Stimulated activated naive CD8-positive, alpha-beta T cell treated with anti-CD3 and anti-CD28 coated beads, Interleukin-15, amount 100 ng/mL, for 72 hours (primary cell): ENCODE results near the gene SCGB1D2.
"Not testable (repeated sequence)": the region's sequence is repeated elsewhere in the genome, so short reads cannot be mapped to it uniquely, and the experiment has no call there.

Experiments used
- ATAC-seq: fragments of 150-1000 bp; cut with Tn5 transposase; 2 replicates; pipeline ENCODE4 v1.10.0; 2021; ENCODE audit warnings: mild to moderate bottlenecking, moderate library complexity
- DNase-seq, 2 donors: peaks; one replicate each; pipeline ENCODE4 v3.0.0; 2021 to 2022
- H3K27ac Mint-ChIP-seq, 2 donors: one replicate each; pipeline ENCODE4 v1.8.0; 2022; ENCODE audit warnings: mild to moderate bottlenecking in 2 of 2, mixed read lengths in 2 of 2, moderate library complexity in 2 of 2
- H3K27me3 Mint-ChIP-seq: one replicate; pipeline ENCODE4 v1.8.0; 2022; ENCODE audit warnings: mixed read lengths
- H3K4me1 Mint-ChIP-seq: one replicate; pipeline ENCODE4 v1.8.0; 2022; ENCODE audit warnings: mild to moderate bottlenecking, mixed read lengths
- H3K4me3 Mint-ChIP-seq, 2 donors: one replicate each; pipeline ENCODE4 v1.8.0; 2022; ENCODE audit warnings: mild to moderate bottlenecking in 2 of 2, mixed read lengths in 2 of 2, moderate library complexity in 1 of 2
- H3K9me3 Mint-ChIP-seq, 2 donors: one replicate each; pipeline ENCODE4 v1.8.0; 2022; ENCODE audit warnings: mixed read lengths in 2 of 2

SCGB1D2 gene, protein sequence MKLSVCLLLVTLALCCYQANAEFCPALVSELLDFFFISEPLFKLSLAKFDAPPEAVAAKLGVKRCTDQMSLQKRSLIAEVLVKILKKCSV

GRCh38 chr11:62242021-62242420, at the start of gene SCGB1D2:
Gene SCGB1D2, plus strand, starts transcription at chr11:62242239. Its CDS starts 69 bp downstream, at chr11:62242308.
- DNase-seq (no peak), ATAC-seq (no peak)
- H3K27ac Mint-ChIP-seq: no peak within 1 kb of the TSS
- H3K4me1 Mint-ChIP-seq: no peaks in the 10 kb centered on the region
- H3K9me3 Mint-ChIP-seq: no peaks in the 10 kb centered on the region
- peaks cover 49% of the 10 kb centered on the region for H3K27me3 Mint-ChIP-seq
- H3K4me3 Mint-ChIP-seq: no peak within 1 kb of the TSS

- H3K27me3 Mint-ChIP-seq: peaks cover 78% of the 10 kb centered on the region
- ATAC-seq (no peak), DNase-seq (no peak)
- H3K9me3 Mint-ChIP-seq: no peaks in the 10 kb centered on the region
- H3K4me1 Mint-ChIP-seq: no peaks in the 10 kb centered on the region
- H3K4me3 Mint-ChIP-seq: no peak overlapping the region
- H3K27ac Mint-ChIP-seq: no peak overlapping the region
Measured at GRCh38 chr11:62193952-62194351, 48.1 kb upstream of the SCGB1D2 start.

- not testable (repeated sequence) for H3K4me1 Mint-ChIP-seq, H3K9me3 Mint-ChIP-seq, H3K27ac Mint-ChIP-seq, H3K4me3 Mint-ChIP-seq, DNase-seq, ATAC-seq
- H3K27me3 Mint-ChIP-seq: peaks cover 77% of the 10 kb centered on the region
Measured at GRCh38 chr11:62195010-62195409, 47.0 kb upstream of the SCGB1D2 start.

DNA sequence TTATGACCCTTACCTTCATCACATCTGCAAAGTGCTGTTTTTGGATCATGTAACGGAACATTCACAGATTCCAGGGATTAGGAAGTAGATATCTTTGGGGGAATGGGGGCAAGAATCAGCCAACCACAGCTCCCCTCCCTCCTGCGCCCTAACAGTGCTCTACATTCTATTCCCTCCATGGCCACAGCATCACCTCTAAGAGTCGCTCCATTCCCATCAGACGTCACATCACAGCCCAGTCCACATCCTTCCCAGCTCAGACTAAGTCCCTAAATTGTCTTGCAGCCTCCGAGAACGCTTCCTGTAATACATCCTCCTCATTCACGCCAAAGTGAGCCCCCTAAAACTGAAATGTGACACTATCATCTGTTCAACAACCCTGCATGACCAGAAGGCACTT, 46.1 kb upstream of the SCGB1D2 start:
- no peak for ATAC-seq
- H3K27ac Mint-ChIP-seq: peak overlapping the region in 1 of 2 donors; percentile 4
- H3K27me3 Mint-ChIP-seq: peaks cover 78% of the 10 kb centered on the region

DNA sequence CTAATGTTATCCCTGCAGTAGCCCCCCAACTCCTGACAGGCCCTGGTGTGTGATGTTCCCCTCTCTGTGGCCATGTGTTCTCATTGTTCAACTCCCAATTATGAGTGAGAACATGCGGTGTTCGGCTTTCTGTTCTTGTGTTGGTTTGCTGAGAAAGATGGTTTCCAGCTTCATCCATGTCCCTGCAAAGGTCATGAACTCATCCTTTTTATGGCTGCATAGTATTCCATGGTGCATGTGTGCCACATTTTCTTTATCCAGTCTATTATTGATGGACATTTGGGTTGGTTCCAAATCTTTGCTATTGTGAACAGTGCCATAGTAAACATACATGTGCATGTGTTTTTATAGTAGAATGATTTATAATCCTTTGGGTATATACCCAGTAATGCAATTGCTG, 44.6 kb upstream of the SCGB1D2 start:
- ATAC-seq: not testable (repeated sequence)

More for the DNA sequence above, 46.1 kb upstream of the SCGB1D2 start:
- H3K9me3 Mint-ChIP-seq: no peaks in the 10 kb centered on the region
- H3K4me1 Mint-ChIP-seq: no peaks in the 10 kb centered on the region
- no peak for DNase-seq
- no peak overlapping the region for H3K4me3 Mint-ChIP-seq

DNA sequence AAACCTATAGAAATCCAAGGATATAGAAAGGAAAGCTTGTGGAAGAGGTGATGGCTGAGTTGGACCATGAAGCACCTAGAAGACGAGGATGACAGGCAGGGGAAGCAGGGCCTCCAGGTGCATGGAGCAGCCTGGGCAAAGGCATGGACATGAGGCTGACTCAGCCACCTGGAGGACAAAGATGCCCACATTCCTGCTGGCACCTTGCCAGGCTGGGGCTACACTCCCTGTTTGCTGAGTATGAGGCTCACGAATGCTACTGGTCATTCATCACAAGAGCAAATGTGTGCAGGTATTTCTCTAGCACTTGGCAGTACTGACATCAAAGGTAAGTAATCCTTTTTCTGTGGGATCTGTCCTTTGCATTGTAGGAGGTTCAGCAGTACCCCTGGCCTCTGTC, 40.7 kb upstream of the SCGB1D2 start:
- no peak for ATAC-seq
- Mint-ChIP-seq H3K4me3 (no peak overlapping the region), H3K27me3 (peaks cover 54% of the 10 kb centered on the region)

More for the DNA sequence above, 44.6 kb upstream of the SCGB1D2 start:
- H3K27ac Mint-ChIP-seq, H3K9me3 Mint-ChIP-seq, H3K4me1 Mint-ChIP-seq, H3K4me3 Mint-ChIP-seq, DNase-seq: not testable (repeated sequence)
- H3K27me3 Mint-ChIP-seq: peaks cover 80% of the 10 kb centered on the region

DNA sequence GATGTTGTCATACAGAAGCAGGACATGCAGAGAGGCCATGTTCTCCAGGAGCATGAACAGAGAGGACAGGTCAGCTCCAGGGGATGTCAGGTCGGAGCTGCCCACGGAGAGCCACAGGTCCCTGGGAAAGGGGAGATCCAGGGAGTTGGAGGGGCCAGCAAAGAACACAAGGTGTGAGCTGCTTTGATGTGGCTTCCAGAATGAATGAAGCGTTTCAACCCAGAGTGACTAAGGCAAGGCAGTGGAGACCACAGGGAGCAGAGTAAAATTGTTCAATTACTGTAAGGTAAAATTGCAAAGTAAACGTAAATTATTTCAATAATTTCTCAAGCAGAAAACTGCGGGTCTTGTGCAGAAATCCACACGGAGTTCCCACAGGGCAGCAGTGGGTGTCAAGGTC, 39.1 kb upstream of the SCGB1D2 start:
- DNase-seq: no peak
- Mint-ChIP-seq H3K4me3 (no peak overlapping the region), H3K27ac (no peak overlapping the region), H3K27me3 (peaks cover 49% of the 10 kb centered on the region), H3K4me1 (peaks cover 5% of the 10 kb centered on the region), H3K9me3 (no peaks in the 10 kb centered on the region)
- no peak for ATAC-seq

More for the DNA sequence above, 40.7 kb upstream of the SCGB1D2 start:
- Mint-ChIP-seq H3K9me3 (no peaks in the 10 kb centered on the region), H3K27ac (peak overlapping the region in 1 of 2 donors; percentile 4), H3K4me1 (peaks cover 5% of the 10 kb centered on the region)
- DNase-seq: no peak

DNA sequence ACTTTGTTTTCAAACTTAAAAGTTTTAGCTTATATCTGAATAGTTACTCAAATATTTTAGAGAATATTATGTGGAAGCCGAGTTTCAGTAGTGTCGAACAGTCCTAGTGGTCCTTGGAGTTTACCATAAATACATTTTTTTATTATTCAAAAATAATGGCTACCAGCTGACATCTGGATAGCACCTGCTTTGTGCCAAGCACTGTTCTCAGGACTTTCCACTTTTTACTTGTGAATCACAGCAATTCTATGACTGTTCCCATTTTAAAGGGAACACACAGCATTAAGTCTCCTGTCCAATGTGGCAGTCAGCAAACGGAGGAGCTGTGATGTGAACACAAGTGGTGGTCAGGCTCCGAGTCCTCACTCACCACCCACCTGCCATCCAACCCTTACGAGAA, 37.6 kb upstream of the SCGB1D2 start:
- H3K27ac Mint-ChIP-seq: no peak overlapping the region
- DNase-seq: no peak
- peaks cover 5% of the 10 kb centered on the region for H3K4me1 Mint-ChIP-seq
- H3K27me3 Mint-ChIP-seq: peaks cover 35% of the 10 kb centered on the region
- H3K4me3 Mint-ChIP-seq: no peak overlapping the region
- no peaks in the 10 kb centered on the region for H3K9me3 Mint-ChIP-seq
- no peak for ATAC-seq

DNA sequence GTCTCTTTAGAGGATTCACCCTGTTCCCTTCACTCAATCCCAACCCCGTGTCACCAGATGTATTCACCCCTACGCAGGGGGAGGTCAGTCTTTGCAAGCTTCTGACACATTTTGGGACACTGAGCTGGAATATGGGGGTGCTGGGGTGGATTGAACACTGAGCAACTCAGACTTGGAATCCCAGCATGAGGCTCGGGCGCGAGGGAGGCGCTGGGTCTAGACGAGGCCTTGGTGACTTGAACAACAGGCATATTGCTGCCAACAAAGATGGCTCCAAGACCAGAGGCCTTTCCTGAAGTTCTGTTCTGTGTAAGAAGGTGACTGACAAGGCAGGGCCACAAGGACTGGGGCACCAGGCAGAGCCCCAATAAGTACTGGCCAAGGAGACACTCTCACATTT, 36.6 kb upstream of the SCGB1D2 start:
- no peak overlapping the region for H3K4me3 Mint-ChIP-seq
- DNase-seq (no peak), ATAC-seq (no peak)
- H3K4me1 Mint-ChIP-seq: peaks cover 5% of the 10 kb centered on the region
- H3K9me3 Mint-ChIP-seq: no peaks in the 10 kb centered on the region
- peaks cover 25% of the 10 kb centered on the region for H3K27me3 Mint-ChIP-seq
- no peak overlapping the region for H3K27ac Mint-ChIP-seq

GRCh38 chr11:62206276-62207066, 35.6 kb upstream of the SCGB1D2 start:
- H3K9me3 Mint-ChIP-seq, ATAC-seq, H3K4me3 Mint-ChIP-seq, H3K4me1 Mint-ChIP-seq, DNase-seq: not testable (repeated sequence)
- H3K27ac Mint-ChIP-seq: peak overlapping the region in 1 of 2 donors; percentile 53
- H3K27me3 Mint-ChIP-seq: peaks cover 15% of the 10 kb centered on the region

DNA sequence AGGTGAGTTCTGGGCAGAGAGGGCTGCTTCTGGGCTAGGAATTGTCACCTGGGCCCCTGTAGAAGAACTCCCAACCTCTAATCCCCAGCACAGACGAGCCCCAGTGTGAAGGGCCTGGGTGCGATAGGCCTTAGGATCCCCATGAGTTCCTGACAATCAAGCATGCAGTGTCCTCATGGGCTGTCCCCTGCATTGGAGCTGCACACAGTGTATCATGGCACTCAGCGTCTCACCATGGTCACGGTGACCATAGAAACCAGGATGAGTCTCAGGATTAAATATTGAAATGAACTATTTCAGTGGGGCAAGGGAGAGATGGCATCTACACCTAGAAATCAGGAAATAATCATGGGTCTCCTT, 33.3 kb upstream of the SCGB1D2 start:
- Mint-ChIP-seq H3K27ac (no peak overlapping the region), H3K4me3 (no peak overlapping the region), H3K9me3 (no peaks in the 10 kb centered on the region), H3K27me3 (peaks cover 8% of the 10 kb centered on the region), H3K4me1 (no peaks in the 10 kb centered on the region)
- DNase-seq: no peak
- ATAC-seq: no peak

GRCh38 chr11:62217191-62217748, 24.8 kb upstream of the SCGB1D2 start:
- Mint-ChIP-seq H3K27me3 (peaks cover 28% of the 10 kb centered on the region), H3K4me1 (no peaks in the 10 kb centered on the region)

GRCh38 chr11:62221498-62221897, 20.5 kb upstream of the SCGB1D2 start:
- no peak for DNase-seq
- no peak for ATAC-seq
- no peaks in the 10 kb centered on the region for H3K4me1 Mint-ChIP-seq
- no peak overlapping the region for H3K4me3 Mint-ChIP-seq
- peaks cover 39 to 46% of the 10 kb centered on the region in 2 donors for H3K9me3 Mint-ChIP-seq
- H3K27ac Mint-ChIP-seq: no peak overlapping the region
- H3K27me3 Mint-ChIP-seq: peaks cover 28% of the 10 kb centered on the region

More at GRCh38 chr11:62217191-62217748, 24.8 kb upstream of the SCGB1D2 start:
- no peak overlapping the region for H3K27ac Mint-ChIP-seq
- H3K9me3 Mint-ChIP-seq: peaks cover 13 to 17% of the 10 kb centered on the region in 2 donors
- H3K4me3 Mint-ChIP-seq: no peak overlapping the region
- no peak for ATAC-seq
- DNase-seq: no peak

DNA sequence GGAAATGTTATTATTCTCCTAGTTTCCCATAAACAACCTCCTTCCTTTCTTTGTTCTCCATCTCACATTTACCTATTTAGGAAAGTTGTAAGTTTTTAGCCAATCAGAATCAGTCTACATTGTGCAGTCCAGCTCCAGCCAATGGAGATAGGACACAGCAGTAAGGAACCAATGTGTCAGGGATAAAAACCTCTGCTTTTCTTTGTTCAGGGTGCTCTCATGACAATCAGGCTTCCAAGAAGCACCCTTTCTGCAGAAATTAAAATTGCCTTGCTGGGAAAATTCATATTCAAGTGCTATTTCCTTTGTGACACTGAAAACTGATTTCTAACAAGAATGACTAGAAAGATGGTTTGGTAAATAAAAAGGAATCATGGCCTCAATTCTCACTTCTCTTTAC, 18.9 kb upstream of the SCGB1D2 start:
- Mint-ChIP-seq H3K9me3 (peaks cover 39 to 46% of the 10 kb centered on the region in 2 donors), H3K27me3 (peaks cover 16% of the 10 kb centered on the region), H3K4me3 (no peak overlapping the region), H3K27ac (no peak overlapping the region), H3K4me1 (no peaks in the 10 kb centered on the region)
- no peak for DNase-seq
- ATAC-seq: no peak

- no peak for DNase-seq
- no peaks in the 10 kb centered on the region for H3K9me3 Mint-ChIP-seq
- no peak for ATAC-seq
- H3K4me3 Mint-ChIP-seq: no peak overlapping the region
- H3K27ac Mint-ChIP-seq: no peak overlapping the region
- no peaks in the 10 kb centered on the region for H3K4me1 Mint-ChIP-seq
- peaks cover 41% of the 10 kb centered on the region for H3K27me3 Mint-ChIP-seq
Measured at GRCh38 chr11:62233730-62234129, 8.3 kb upstream of the SCGB1D2 start.

DNA sequence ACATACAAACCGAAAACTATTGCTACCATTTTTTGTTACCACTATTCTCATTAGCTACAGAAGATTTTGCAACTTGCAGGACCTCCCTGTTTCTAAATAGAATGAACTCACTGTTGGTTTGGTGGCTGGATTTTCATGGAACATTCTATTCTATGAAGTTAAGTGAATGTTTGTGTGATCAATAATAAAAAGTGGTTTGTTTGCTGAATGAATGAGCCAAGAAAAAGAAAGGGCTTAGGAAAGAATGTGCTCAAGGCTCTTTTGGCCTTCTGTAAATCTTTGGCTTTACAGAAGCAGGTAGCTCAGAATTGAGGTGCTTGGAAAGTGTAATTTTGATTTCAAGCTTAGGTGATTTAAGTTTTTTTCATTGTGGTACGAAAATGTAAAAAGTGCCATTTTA, 5.9 kb upstream of the SCGB1D2 start:
- H3K9me3 Mint-ChIP-seq: no peaks in the 10 kb centered on the region
- no peak overlapping the region for H3K27ac Mint-ChIP-seq
- ATAC-seq (no peak), DNase-seq (no peak)
- peaks cover 48% of the 10 kb centered on the region for H3K27me3 Mint-ChIP-seq
- no peaks in the 10 kb centered on the region for H3K4me1 Mint-ChIP-seq
- no peak overlapping the region for H3K4me3 Mint-ChIP-seq
